Measurements from ENCODE around the gene UBE2G2.

UBE2G2 gene

DNA sequence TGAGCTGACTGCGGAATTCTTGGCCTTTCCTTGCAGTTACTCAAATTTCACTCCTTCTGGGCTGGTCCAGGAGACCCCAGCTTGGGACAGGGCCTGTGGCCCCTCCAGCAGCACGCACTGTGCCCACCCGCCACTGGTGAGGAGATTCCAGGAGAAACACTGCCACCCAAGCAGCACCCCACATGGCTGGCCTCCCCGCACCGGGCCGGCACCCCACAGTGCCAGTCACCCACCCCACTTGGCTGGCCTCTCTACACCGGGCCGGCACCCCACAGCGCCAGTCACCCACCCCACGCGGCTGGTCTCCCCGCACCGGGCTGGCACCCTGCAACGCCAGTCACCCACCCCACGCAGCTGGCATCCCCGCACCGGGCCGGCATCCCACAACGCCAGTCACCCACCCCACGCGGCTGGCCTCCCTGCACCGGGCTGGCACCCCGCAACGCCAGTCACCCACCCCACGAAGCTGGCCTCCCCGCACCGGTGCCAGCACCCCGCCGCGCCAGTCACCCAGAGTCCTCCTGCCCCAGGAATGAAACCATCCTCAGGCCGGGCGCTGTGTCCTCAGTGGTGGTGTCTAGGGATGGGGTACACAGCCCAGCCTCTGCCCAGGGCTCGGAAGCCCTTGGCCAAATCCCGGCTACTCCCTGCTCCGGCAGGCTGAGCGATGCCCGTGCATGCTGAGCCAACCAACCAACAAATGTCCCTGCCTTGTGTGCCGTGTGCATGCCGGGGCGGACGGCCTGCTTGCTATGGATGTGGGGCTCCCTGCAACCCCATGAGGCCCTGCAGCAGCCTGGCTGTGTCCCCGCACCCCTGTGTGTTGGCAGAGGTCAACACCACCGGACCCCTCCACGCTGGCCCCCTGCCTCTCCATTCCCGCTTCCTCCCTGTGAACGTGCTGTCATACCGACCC is 51.6 kb downstream of the UBE2G2 start:
- TF ChIP-seq, protein P1, sequence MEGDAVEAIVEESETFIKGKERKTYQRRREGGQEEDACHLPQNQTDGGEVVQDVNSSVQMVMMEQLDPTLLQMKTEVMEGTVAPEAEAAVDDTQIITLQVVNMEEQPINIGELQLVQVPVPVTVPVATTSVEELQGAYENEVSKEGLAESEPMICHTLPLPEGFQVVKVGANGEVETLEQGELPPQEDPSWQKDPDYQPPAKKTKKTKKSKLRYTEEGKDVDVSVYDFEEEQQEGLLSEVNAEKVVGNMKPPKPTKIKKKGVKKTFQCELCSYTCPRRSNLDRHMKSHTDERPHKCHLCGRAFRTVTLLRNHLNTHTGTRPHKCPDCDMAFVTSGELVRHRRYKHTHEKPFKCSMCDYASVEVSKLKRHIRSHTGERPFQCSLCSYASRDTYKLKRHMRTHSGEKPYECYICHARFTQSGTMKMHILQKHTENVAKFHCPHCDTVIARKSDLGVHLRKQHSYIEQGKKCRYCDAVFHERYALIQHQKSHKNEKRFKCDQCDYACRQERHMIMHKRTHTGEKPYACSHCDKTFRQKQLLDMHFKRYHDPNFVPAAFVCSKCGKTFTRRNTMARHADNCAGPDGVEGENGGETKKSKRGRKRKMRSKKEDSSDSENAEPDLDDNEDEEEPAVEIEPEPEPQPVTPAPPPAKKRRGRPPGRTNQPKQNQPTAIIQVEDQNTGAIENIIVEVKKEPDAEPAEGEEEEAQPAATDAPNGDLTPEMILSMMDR (conservative IDR thresholded peaks at IDR 0.05) = no peak
- TF ChIP-seq ZFX (IDR thresholded peaks at IDR 0.05) = no peak
- H3K27ac ChIP-seq = no peak overlapping the region

DNA sequence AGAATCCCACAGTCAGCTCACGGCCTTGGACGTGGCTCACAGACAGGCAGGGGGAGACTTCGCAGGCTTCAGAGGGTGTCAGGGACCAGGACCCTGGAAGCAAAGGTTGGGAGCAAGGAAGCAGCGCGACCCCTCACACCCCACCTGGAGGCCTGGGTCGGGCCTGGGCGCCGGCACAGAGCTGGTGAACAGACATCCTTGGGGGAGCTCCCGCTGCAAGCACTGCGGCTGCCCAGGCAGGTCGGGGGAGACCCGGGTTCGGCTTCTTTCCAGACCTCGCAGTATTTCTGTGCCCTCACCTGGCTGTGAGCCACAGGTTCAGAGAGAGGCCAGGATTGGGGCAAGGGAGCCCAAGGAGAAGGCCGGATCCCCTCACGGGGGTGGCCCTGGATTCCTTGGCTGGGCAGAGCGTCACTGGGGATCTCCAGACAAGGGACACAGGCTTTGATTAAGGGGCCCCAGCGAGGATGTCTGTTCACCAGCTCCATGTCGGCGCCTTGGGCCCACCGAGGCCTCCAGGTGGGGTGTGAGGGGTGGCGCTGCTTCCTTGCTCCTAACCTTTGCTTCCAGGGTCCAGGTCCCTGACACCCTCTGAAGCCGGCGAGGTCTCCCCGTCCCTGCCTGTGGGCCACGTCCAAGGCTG is 52.4 kb downstream of the UBE2G2 start:
- TF ChIP-seq ZFX (IDR thresholded peaks at IDR 0.05) = no peak
- TF ChIP-seq, protein P1 (conservative IDR thresholded peaks at IDR 0.05) = no peak
- H3K27ac ChIP-seq = no peak overlapping the region

DNA sequence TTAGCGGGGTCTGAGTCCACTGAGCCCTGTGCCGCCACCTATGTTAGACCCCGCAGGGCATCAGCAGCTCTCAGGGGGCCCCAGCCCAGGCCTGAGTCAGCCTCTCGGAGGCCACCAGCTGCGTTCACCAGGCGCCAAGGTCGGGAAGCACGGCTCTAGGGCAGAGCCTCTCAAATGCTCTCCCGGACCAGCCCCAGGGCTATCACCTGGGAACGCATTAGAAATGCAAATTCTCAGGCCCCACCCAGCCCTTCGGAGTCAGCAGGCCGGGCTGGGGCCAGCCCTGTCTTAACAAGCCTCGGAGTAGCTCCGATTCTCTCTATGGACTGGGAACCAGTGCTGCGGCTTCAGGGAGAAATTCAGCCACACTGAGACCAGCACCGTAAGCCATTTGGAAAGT is 53.0 kb downstream of the UBE2G2 start:
- no peak overlapping the region for H3K27ac ChIP-seq
- no peak for TF ChIP-seq ZFX (IDR thresholded peaks at IDR 0.05)
- TF ChIP-seq, protein P1 (conservative IDR thresholded peaks at IDR 0.05) = no peak

DNA sequence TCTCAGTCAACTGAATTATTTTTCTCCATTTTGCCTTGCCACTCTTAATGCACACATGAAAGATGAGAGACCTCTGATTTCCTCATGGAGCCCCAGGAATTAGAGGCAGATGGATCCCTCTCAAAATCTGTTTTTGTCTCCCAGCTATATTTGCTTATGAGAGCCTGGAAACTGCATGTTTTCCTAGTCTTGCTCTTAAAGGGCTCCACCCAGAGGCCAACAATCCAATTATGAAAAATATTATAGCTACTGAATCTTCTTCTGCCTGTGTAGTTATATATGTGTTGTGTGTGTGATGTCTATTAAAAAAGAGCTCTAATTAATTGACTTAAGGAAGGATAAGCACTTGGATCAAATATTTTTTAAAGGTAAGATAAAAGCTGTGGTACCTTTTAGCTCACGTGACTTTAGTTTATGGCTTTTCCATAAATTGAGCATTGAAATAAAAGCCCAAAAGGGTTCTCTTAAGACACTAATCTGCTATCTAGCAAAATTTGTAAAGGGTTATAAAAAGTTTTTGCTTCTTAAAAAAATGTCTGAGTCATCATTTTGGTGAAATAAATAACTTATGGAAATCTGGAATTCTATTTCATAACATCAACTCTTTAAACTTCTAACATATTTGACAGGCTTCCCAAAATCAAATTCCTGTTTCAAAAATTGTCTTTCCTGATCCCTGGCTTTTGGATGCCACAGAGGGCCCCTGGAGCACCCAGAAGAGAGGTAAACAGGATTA is 59.0 kb downstream of the UBE2G2 start:
- H3K27ac ChIP-seq = no peak overlapping the region
- no peak for TF ChIP-seq ZFX (IDR thresholded peaks at IDR 0.05)
- TF ChIP-seq, protein P1 (conservative IDR thresholded peaks at IDR 0.05) = peak; percentile 72

DNA sequence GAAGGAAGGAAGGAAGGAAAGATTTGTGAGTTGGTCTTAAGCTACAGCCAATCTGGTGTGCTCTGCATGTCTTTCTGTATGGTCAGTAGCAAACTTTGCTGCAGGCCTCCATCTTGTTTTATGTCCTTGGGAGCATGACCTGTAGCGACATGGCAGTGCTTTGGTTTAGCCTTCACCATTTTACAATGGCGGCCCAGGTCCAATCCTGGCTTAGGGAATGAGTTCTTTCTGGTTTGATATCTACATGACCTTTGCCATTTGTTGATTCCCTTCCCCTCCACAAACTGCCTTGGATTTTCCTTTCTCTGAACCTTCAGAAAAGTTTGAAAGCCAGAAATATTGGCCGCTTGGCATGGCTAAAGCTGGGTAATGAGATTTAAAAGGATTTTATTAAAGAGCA is 59.7 kb downstream of the UBE2G2 start:
- H3K27ac ChIP-seq = no peak overlapping the region
- no peak for TF ChIP-seq ZFX (IDR thresholded peaks at IDR 0.05)
- TF ChIP-seq, protein P1 (conservative IDR thresholded peaks at IDR 0.05) = no peak

DNA sequence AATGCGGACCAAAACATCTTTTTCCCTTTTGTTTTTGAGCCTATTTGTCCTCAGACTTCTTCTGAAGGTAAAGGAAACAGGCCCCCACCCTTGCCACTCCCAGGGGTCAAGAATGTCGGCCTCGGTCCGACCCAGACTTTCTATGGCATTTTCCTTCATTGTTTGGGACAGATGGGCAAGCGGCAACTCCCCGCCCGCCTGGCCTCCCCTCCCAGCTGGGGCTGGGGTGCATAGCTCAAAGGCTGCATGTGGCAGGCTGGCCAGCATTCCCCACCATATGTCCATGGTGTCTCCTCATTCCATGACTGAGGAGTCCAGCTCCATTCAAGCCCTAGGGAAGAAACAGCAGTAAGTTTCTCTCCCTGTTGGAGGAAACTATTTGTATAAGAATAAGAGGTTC is 60.9 kb downstream of the UBE2G2 start:
- H3K27ac ChIP-seq = no peak overlapping the region
- TF ChIP-seq ZFX (IDR thresholded peaks at IDR 0.05) = no peak
- TF ChIP-seq, protein P1 (conservative IDR thresholded peaks at IDR 0.05) = no peak
